Trophoblast cell (in vitro differentiated cells and primary cell): Measurements from ENCODE around the gene ZDHHC24. TPM values are rescaled to one million over a fixed set of nuclear protein-coding genes. Genes with fewer than 3 reads are reported as not detected.

Experiments
- DNase-seq, 2 donors: peaks; one replicate each; pipeline ENCODE4 v3.0.0-alpha.2; 2016
- H2AFZ ChIP-seq: 2 replicates; pipeline ENCODE4 v1.6.1; 2013; ENCODE audit warnings: low read length, moderate library complexity, mild to moderate bottlenecking; ENCODE audit not compliant: insufficient read depth, poor library complexity
- H2AK5ac ChIP-seq: 2 replicates; pipeline ENCODE4 v1.6.1; 2013; ENCODE audit warnings: mild to moderate bottlenecking, low read length
- H2BK120ac ChIP-seq: 2 replicates; pipeline ENCODE4 v1.6.1; 2013; ENCODE audit warnings: low read length, mild to moderate bottlenecking, moderate library complexity; ENCODE audit not compliant: insufficient read depth, poor library complexity
- H2BK12ac ChIP-seq: 2 replicates; pipeline ENCODE4 v1.6.1; 2013; ENCODE audit warnings: mild to moderate bottlenecking, low read length, moderate library complexity
- H2BK5ac ChIP-seq: 2 replicates; pipeline ENCODE4 v1.6.1; 2013; ENCODE audit warnings: low read length, low read depth, moderate library complexity, mild to moderate bottlenecking; ENCODE audit not compliant: poor library complexity
- H3K14ac ChIP-seq: 2 replicates; pipeline ENCODE4 v1.6.1; 2013; ENCODE audit warnings: mild to moderate bottlenecking, low read length
- H3K18ac ChIP-seq: 2 replicates; pipeline ENCODE4 v1.6.1; 2013; ENCODE audit warnings: mild to moderate bottlenecking, low read length
- H3K23ac ChIP-seq: 2 replicates; pipeline ENCODE4 v1.6.1; 2013; ENCODE audit warnings: low read length
- H3K27ac ChIP-seq: 2 replicates; pipeline ENCODE4 v1.5.1; 2013; ENCODE audit warnings: low read depth, mild to moderate bottlenecking, inconsistent platforms, low read length, moderate library complexity
- H3K27me3 ChIP-seq: 2 replicates; pipeline ENCODE4 v1.6.1; 2013; ENCODE audit warnings: inconsistent platforms, mild to moderate bottlenecking, low read length, moderate library complexity; ENCODE audit not compliant: insufficient read depth
- H3K36me3 ChIP-seq, 2 experiments: 1 replicate in 1 of 2; 2 replicates in 1 of 2; pipeline ENCODE4 v1.6.1; 2013; ENCODE audit warnings: low read length in 2 of 2, mild to moderate bottlenecking in 2 of 2, moderate library complexity in 1 of 2; ENCODE audit not compliant: insufficient read depth in 2 of 2, control insufficient read depth in 1 of 2
- H3K4ac ChIP-seq: 2 replicates; pipeline ENCODE4 v1.6.1; 2013; ENCODE audit warnings: low read depth, mild to moderate bottlenecking, low read length, moderate library complexity
- H3K4me1 ChIP-seq, 2 experiments: 1 replicate in 1 of 2; 2 replicates in 1 of 2; pipeline ENCODE4 v1.6.1; 2013; ENCODE audit warnings: low read length in 2 of 2, mild to moderate bottlenecking in 2 of 2, moderate library complexity in 1 of 2; ENCODE audit not compliant: insufficient read depth in 2 of 2, control insufficient read depth in 1 of 2
- H3K4me2 ChIP-seq: 2 replicates; pipeline ENCODE4 v1.6.1; 2013; ENCODE audit warnings: inconsistent platforms, mild to moderate bottlenecking, low read length, moderate library complexity
- H3K4me3 ChIP-seq: 2 replicates; pipeline ENCODE4 v1.5.1; 2013; ENCODE audit warnings: mild to moderate bottlenecking, low read depth, low read length, inconsistent platforms
- H3K79me1 ChIP-seq: one replicate; pipeline ENCODE4 v1.6.1; 2013; ENCODE audit warnings: low read length
- H3K79me2 ChIP-seq: 2 replicates; pipeline ENCODE4 v1.6.1; 2013; ENCODE audit warnings: low read length, mild to moderate bottlenecking; ENCODE audit not compliant: control insufficient read depth, insufficient read depth, poor library complexity
- H3K9ac ChIP-seq: 2 replicates; pipeline ENCODE4 v1.6.1; 2013; ENCODE audit warnings: mild to moderate bottlenecking, low read length
- H3K9me3 ChIP-seq: 2 replicates; pipeline ENCODE4 v1.6.1; 2013; ENCODE audit warnings: low read depth, mild to moderate bottlenecking, control low read depth, inconsistent platforms, low read length; ENCODE audit not compliant: insufficient read depth
- H4K12ac ChIP-seq: 2 replicates; pipeline ENCODE4 v1.6.1; 2013; ENCODE audit warnings: low read depth, mild to moderate bottlenecking, low read length, moderate library complexity
- H4K8ac ChIP-seq: 2 replicates; pipeline ENCODE4 v1.6.1; 2013; ENCODE audit warnings: low read depth, mild to moderate bottlenecking, low read length, moderate library complexity
- H4K91ac ChIP-seq: one replicate; pipeline ENCODE4 v1.6.1; 2013; ENCODE audit warnings: low read depth, mild to moderate bottlenecking, low read length, moderate library complexity
- WGBS: extraction: QIAGEN DNeasy Blood & Tissue Kit; methylation state at CpG from one replicate; pipeline ENCODE4 v1.1.7; 2013; ENCODE audit warnings: missing lambda C conversion rate; ENCODE audit not compliant: insufficient read length, insufficient coverage; ENCODE audit errors: extremely low coverage; 5-methylcytosine and 5-hydroxymethylcytosine counted together
- polyA plus RNA-seq: library from polyadenylated mRNA; stranded (reverse); fragments of 200-250 nt; gene quantifications from 2 replicates; pipeline ENCODE4 v1.2.3, GENCODE V29; 2013

Gene ZDHHC24, protein sequence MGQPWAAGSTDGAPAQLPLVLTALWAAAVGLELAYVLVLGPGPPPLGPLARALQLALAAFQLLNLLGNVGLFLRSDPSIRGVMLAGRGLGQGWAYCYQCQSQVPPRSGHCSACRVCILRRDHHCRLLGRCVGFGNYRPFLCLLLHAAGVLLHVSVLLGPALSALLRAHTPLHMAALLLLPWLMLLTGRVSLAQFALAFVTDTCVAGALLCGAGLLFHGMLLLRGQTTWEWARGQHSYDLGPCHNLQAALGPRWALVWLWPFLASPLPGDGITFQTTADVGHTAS
- 9.1 and 9.6 TPM in 2 replicates for polyA plus RNA-seq

DNA sequence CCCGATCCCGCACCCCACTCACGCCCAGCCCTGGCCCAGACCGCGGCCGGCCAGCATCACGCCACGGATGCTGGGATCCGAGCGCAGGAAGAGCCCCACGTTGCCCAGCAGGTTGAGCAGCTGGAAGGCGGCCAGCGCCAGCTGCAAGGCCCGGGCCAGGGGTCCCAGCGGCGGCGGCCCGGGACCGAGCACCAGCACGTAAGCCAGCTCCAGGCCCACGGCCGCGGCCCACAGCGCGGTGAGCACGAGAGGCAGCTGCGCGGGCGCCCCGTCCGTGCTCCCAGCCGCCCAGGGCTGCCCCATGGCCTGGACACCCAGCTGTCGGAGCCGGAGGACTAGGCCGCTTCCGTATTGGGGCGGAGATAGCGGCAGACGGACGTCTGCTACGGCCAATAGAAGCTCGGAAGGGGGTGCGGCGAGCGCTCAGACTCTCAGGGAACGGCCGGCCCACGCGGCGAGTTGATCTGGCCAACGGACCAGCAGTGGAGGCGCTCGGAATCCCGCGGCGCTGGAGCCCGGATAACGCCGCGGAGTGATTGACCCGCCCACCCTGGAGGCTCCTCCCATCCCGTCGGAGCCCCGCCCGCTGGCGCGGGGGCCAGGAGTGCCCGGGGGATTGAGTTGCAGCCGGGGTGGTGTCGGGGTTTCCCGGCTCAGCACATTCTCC lies at the start of gene ZDHHC24:
Gene ZDHHC24 (minus strand): TSS at position 348 of the 667 bp plus-strand sequence. CDS start 45 bp downstream, at position 303.
- Histone ChIP-seq H2AFZ (peak within 1 kb of the TSS; percentile 92), H4K12ac (peak within 1 kb of the TSS; percentile 71), H2BK12ac (no peak within 1 kb of the TSS), H3K27ac (no peak within 1 kb of the TSS), H4K91ac (peak within 1 kb of the TSS; percentile 80), H3K4me3 (peak within 1 kb of the TSS; percentile 92), H3K23ac (no peak within 1 kb of the TSS), H3K79me2 (peaks cover 5% of the 10 kb centered on the region), H3K9me3 (peaks cover 2% of the 10 kb centered on the region), H3K4me2 (peak within 1 kb of the TSS; percentile 79), H3K4ac (peak within 1 kb of the TSS; percentile 29), H3K4me1 (peaks cover 3 to 5% of the 10 kb centered on the region in 2 experiments), H3K14ac (peak within 1 kb of the TSS; percentile 88), H3K18ac (peak within 1 kb of the TSS; percentile 85), H2AK5ac (no peak within 1 kb of the TSS), H3K36me3 (peaks cover 5 to 7% of the 10 kb centered on the region in 2 experiments), H3K9ac (peak within 1 kb of the TSS; percentile 70), H3K79me1 (peaks cover 7% of the 10 kb centered on the region), H2BK5ac (peak within 1 kb of the TSS; percentile 42), H2BK120ac (peak within 1 kb of the TSS; percentile 82), H3K27me3 (no peaks in the 10 kb centered on the region), H4K8ac (peak within 1 kb of the TSS; percentile 95)
- no CpG with 5 or more reads among the region's 71 CpGs for WGBS
- DNase-seq, result peak; percentile 98 to 99

GRCh38 chr11:66595245-66595904 lies 49.5 kb upstream of the ZDHHC24 start:
- no peak overlapping the region for H4K8ac ChIP-seq
- WGBS, result no CpG with 5 or more reads among the region's 5 CpGs
- H3K9me3 ChIP-seq, result peaks cover 7% of the 10 kb centered on the region
- no peak overlapping the region for H3K9ac ChIP-seq
- H4K91ac ChIP-seq, result no peak overlapping the region
- no peak overlapping the region for H2AFZ ChIP-seq
- no peak overlapping the region for H2BK12ac ChIP-seq
- H3K14ac ChIP-seq, result no peak overlapping the region
- no peak overlapping the region for H3K23ac ChIP-seq
- H3K4me3 ChIP-seq, result no peak overlapping the region
- no peak overlapping the region for H3K4ac ChIP-seq
- peaks cover 10 to 12% of the 10 kb centered on the region in 2 experiments for H3K4me1 ChIP-seq
- DNase-seq, result no peak
- peaks cover 5% of the 10 kb centered on the region for H3K79me2 ChIP-seq
- H2BK5ac ChIP-seq, result no peak overlapping the region
- H3K27me3 ChIP-seq, result no peaks in the 10 kb centered on the region
- H3K79me1 ChIP-seq, result peaks cover 5% of the 10 kb centered on the region
- no peak overlapping the region for H4K12ac ChIP-seq
- no peak overlapping the region for H3K4me2 ChIP-seq
- H3K18ac ChIP-seq, result no peak overlapping the region
- H3K27ac ChIP-seq, result no peak overlapping the region
- peaks cover 10 to 14% of the 10 kb centered on the region in 2 experiments for H3K36me3 ChIP-seq
- no peak overlapping the region for H2BK120ac ChIP-seq
- no peak overlapping the region for H2AK5ac ChIP-seq

- Histone ChIP-seq H3K9ac (peak overlapping the region; percentile 38), H3K79me2 (peaks cover 5% of the 10 kb centered on the region), H3K4ac (peak overlapping the region; percentile 67), H3K4me1 (peaks cover 10 to 12% of the 10 kb centered on the region in 2 experiments), H3K27me3 (no peaks in the 10 kb centered on the region), H3K18ac (peak overlapping the region; percentile 58), H3K9me3 (peaks cover 7% of the 10 kb centered on the region), H3K79me1 (peaks cover 5% of the 10 kb centered on the region), H3K4me3 (peak overlapping the region; percentile 83), H4K12ac (peak overlapping the region; percentile 7), H2BK5ac (no peak overlapping the region), H3K14ac (peak overlapping the region; percentile 87), H2BK12ac (no peak overlapping the region), H3K4me2 (peak overlapping the region; percentile 90), H3K27ac (no peak overlapping the region), H3K23ac (no peak overlapping the region), H2AFZ (no peak overlapping the region), H2AK5ac (peak overlapping the region; percentile 1), H2BK120ac (no peak overlapping the region), H3K36me3 (peaks cover 0 to 2% of the 10 kb centered on the region in 2 experiments), H4K91ac (peak overlapping the region; percentile 83), H4K8ac (peak overlapping the region; percentile 96)
- DNase-seq, result no peak
- no CpG with 5 or more reads among the region's 7 CpGs for WGBS
Observed at GRCh38 chr11:66593650-66594049, 47.8 kb upstream of the ZDHHC24 start.

GRCh38 chr11:66593303-66593635 lies 47.4 kb upstream of the ZDHHC24 start:
- Histone ChIP-seq H2AK5ac (peak overlapping the region; percentile 1), H3K4me2 (peak overlapping the region; percentile 90), H2BK120ac (peak overlapping the region; percentile 33), H3K27ac (no peak overlapping the region), H4K91ac (peak overlapping the region; percentile 83), H3K79me2 (peaks cover 5% of the 10 kb centered on the region), H3K4ac (peak overlapping the region; percentile 67), H2BK5ac (peak overlapping the region; percentile 54), H3K18ac (peak overlapping the region; percentile 58), H3K4me3 (peak overlapping the region; percentile 83), H3K14ac (peak overlapping the region; percentile 87), H3K4me1 (peaks cover 10 to 12% of the 10 kb centered on the region in 2 experiments), H3K9ac (peak overlapping the region; percentile 95), H3K23ac (no peak overlapping the region), H4K8ac (peak overlapping the region; percentile 96), H3K79me1 (peaks cover 5% of the 10 kb centered on the region), H4K12ac (peak overlapping the region; percentile 2), H2AFZ (peak overlapping the region; percentile 86), H3K9me3 (peaks cover 7% of the 10 kb centered on the region), H2BK12ac (no peak overlapping the region), H3K27me3 (no peaks in the 10 kb centered on the region), H3K36me3 (peaks cover 0 to 2% of the 10 kb centered on the region in 2 experiments)
- no CpG with 5 or more reads among the region's 12 CpGs for WGBS
- no peak for DNase-seq
